Measurements from ENCODE around the gene POU3F2. TPM values are rescaled to one million over a fixed set of nuclear protein-coding genes. Genes with fewer than 3 reads are reported as not detected.

The POU3F2 gene
- total and polyA plus RNA-seq, 9 of the 15 experiments (the other 6 are each of a cell fraction or from before 2014, with no cell fraction given): 0.08 to 0.46 (median 0.36) TPM

DNA sequence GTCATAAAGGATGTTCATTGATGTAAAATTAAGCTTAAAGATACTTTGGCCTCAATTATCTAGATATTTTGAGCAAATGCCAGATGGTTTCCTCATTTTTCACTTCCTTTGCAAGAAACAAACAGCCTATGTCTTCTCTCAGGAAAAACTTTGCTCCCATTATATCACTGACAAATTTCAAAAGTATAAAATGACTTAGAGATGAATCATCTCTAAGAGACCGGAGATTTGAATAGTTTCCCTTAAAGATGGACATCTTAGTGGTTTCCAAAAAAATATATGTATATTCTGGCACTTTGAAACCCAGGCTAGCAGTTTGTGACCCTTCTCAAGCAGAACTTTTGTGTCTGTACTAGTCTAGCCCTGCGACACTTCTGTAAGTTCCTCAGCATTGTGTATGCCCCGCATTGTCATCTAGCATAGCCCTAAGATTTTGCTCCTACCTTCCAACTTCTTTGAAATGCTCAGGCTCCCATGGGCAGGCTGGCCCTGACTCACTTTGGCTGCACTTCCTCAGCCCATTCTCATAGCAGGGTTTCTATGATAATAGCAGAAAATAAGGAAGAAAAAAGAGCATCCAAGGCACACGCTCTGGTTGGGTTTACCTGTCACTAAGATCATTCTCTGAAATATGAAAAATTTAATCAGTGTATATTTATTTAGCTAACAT, 25.7 kb upstream of the POU3F2 start:
- CTCF ChIA-PET (ENCODE audit: low intra/inter-chr PET ratio): no interaction called here
- H3K27me3 ChIP-seq (ENCODE audit: control insufficient read depth in 2 of 2, insufficient read depth in 2 of 2, low read length in 2 of 2): no peaks in the 10 kb centered on the region
- no peak overlapping the region for H3K27ac ChIP-seq (ENCODE audit: extremely low read depth, low read depth, low read length)
- no peak overlapping the region for H3K4me2 ChIP-seq (ENCODE audit: insufficient read depth, low read length)
- DNase-seq (ENCODE audit: extremely low read depth in 1 of 4, low spot score in 3 of 4) (no peak), ATAC-seq (no peak), FAIRE-seq (no peak)
- H3K9ac ChIP-seq (ENCODE audit: insufficient read depth in 1 of 2, low read depth in 2 of 2, low read length in 2 of 2): no peak overlapping the region
- H2AFZ ChIP-seq (ENCODE audit: low read depth, low read length): no peak overlapping the region
- WGBS (ENCODE audit: insufficient coverage, low coverage, missing lambda C conversion rate): 0% methylated on average over 4 of the region's 4 CpGs
- no peak for TF ChIP-seq RHOXF2B (CRISPR knock-in tag; conservative IDR thresholded peaks at IDR 0.05)
- TF ChIP-seq, protein P1, sequence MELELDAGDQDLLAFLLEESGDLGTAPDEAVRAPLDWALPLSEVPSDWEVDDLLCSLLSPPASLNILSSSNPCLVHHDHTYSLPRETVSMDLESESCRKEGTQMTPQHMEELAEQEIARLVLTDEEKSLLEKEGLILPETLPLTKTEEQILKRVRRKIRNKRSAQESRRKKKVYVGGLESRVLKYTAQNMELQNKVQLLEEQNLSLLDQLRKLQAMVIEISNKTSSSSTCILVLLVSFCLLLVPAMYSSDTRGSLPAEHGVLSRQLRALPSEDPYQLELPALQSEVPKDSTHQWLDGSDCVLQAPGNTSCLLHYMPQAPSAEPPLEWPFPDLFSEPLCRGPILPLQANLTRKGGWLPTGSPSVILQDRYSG (tag; conservative IDR thresholded peaks at IDR 0.05; ENCODE audit: low read depth): no peak
- no peak for TF ChIP-seq CSDE1 (IDR thresholded peaks at IDR 0.05)
- no peak for TF ChIP-seq ETV1 (tag; conservative IDR thresholded peaks at IDR 0.05; ENCODE audit: low read depth)
- no peak for TF ChIP-seq HMG20A (CRISPR knock-in tag; conservative IDR thresholded peaks at IDR 0.05)
- TF ChIP-seq GATAD2A (IDR thresholded peaks at IDR 0.05): no peak
- no peak for TF ChIP-seq LCOR (CRISPR knock-in tag; IDR thresholded peaks at IDR 0.05)
- TF ChIP-seq, protein P2, sequence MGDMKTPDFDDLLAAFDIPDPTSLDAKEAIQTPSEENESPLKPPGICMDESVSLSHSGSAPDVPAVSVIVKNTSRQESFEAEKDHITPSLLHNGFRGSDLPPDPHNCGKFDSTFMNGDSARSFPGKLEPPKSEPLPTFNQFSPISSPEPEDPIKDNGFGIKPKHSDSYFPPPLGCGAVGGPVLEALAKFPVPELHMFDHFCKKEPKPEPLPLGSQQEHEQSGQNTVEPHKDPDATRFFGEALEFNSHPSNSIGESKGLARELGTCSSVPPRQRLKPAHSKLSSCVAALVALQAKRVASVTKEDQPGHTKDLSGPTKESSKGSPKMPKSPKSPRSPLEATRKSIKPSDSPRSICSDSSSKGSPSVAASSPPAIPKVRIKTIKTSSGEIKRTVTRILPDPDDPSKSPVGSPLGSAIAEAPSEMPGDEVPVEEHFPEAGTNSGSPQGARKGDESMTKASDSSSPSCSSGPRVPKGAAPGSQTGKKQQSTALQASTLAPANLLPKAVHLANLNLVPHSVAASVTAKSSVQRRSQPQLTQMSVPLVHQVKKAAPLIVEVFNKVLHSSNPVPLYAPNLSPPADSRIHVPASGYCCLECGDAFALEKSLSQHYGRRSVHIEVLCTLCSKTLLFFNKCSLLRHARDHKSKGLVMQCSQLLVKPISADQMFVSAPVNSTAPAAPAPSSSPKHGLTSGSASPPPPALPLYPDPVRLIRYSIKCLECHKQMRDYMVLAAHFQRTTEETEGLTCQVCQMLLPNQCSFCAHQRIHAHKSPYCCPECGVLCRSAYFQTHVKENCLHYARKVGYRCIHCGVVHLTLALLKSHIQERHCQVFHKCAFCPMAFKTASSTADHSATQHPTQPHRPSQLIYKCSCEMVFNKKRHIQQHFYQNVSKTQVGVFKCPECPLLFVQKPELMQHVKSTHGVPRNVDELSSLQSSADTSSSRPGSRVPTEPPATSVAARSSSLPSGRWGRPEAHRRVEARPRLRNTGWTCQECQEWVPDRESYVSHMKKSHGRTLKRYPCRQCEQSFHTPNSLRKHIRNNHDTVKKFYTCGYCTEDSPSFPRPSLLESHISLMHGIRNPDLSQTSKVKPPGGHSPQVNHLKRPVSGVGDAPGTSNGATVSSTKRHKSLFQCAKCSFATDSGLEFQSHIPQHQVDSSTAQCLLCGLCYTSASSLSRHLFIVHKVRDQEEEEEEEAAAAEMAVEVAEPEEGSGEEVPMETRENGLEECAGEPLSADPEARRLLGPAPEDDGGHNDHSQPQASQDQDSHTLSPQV (IDR thresholded peaks at IDR 0.05): no peak
- no peak for TF ChIP-seq MTF1 (CRISPR knock-in tag; IDR thresholded peaks at IDR 0.05; ENCODE audit: borderline replicate concordance)
- no peak for TF ChIP-seq ZNF778 (CRISPR knock-in tag; IDR thresholded peaks at IDR 0.05)
- TF ChIP-seq MBD2 (IDR thresholded peaks at IDR 0.05; ENCODE audit: borderline replicate concordance, low read depth): no peak
- TF ChIP-seq ETV5 (CRISPR knock-in tag; IDR thresholded peaks at IDR 0.05; ENCODE audit: low read depth): no peak
- no peak for TF ChIP-seq DIDO1 (tag; IDR thresholded peaks at IDR 0.05; ENCODE audit: low read depth)
- TF ChIP-seq ZNF586 (CRISPR knock-in tag; conservative IDR thresholded peaks at IDR 0.05): no peak
- no peak for TF ChIP-seq COPS2 (conservative IDR thresholded peaks at IDR 0.05)
- H3K4me3 ChIP-seq: no peak overlapping the region
- no peaks in the 10 kb centered on the region for H3K9me3 ChIP-seq (replicated peaks; ENCODE audit: control insufficient read depth, insufficient read depth, low read depth, low read length)
- in situ Hi-C loops (cut with MboI): no loop called here
- H3K36me3 ChIP-seq (ENCODE audit: control insufficient read depth, insufficient read depth, low read length): no peaks in the 10 kb centered on the region
- H3K9me1 ChIP-seq (ENCODE audit: control insufficient read depth, insufficient read depth, low read length): no peaks in the 10 kb centered on the region
- no peaks in the 10 kb centered on the region for H3K79me2 ChIP-seq (ENCODE audit: control insufficient read depth, insufficient read depth, low read length)
- no TSS peak for BruUV-seq (replicated peaks)
- no peaks in the 10 kb centered on the region for H4K20me1 ChIP-seq (replicated peaks; ENCODE audit: control insufficient read depth, insufficient read depth, low read length)
- POLR2A ChIA-PET: no interaction called here
- no peaks in the 10 kb centered on the region for H3K4me1 ChIP-seq (replicated peaks in 1 of 2; ENCODE audit: control insufficient read depth in 2 of 2, insufficient read depth in 2 of 2, low read length in 2 of 2)
- intact Hi-C loops (cut with micrococcal nuclease): no loop called here
